NCI-H1436 (cell line): ENCODE measurements around the gene SOHLH1.

Experiments used
- DNase-seq: peaks from one replicate; lab custom pipeline; 2025; lab: John Stamatoyannopoulos, UW

The SOHLH1 gene

DNA sequence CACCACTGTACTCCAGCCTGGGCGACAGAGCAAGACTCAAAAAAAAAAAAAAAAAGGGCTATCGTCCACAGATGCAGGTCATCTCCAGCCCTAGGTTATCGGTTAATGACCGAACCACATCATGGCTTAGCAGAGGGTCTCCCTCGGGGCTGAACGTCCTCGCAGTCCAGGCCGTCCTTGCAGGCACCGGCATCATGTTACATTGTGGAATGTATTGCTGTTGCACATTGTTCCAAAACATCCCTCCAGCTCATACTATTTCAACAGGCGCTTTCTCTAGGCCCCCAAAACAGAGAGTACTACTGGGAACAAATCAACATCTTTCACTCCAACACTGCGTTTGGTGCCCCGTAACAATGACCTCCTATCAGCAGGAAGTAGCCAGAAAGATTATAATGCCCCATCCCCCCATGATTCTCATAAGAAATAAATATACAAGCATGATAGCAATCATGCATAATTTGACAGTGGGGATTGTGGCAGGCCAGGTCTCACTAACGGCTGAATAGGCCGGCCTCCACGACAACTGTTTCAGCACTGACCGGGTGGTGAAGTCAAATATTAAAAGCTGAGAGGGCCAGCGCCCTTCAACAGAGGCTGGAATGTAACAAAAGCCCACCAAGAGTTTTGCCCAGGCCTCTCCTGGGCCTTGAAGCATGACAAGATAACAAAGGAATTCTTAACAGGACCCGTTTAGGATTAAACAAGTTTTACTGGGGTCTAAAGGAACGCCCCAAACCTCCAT, 37.3 kb downstream of the SOHLH1 start:
- DNase-seq, result no peak

- no peak for DNase-seq
Measured at GRCh38 chr9:135660407-135660806, 38.9 kb downstream of the SOHLH1 start.

GRCh38 chr9:135659252-135659651, 40.0 kb downstream of the SOHLH1 start:
- DNase-seq, result no peak

- no peak for DNase-seq
Measured at GRCh38 chr9:135657416-135657815, 41.9 kb downstream of the SOHLH1 start.

GRCh38 chr9:135655317-135655716, 44.0 kb downstream of the SOHLH1 start:
- DNase-seq, result no peak

DNA sequence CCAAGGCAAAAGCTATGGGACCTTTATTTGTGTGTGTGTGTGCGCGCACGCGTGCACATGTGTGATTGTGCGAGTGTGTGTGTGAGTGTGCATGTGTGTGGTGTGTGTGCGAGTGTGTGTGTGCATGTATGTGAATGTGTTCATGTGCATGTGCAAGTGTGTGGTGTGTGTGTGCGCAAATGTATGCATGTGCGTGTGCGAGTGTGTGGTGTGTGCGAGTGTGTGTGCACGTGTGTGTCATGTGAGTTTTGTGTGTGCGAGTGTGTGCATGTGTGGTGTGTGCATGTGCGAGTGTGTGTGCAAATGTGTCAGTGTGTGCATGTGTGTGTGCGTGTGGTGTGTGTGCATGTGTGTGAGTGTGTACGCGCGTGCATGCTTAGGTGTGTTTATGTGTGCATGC, 48.9 kb downstream of the SOHLH1 start:
- DNase-seq, result no peak

- DNase-seq, result no peak
Measured at GRCh38 chr9:135649508-135649907, 49.8 kb downstream of the SOHLH1 start.

DNA sequence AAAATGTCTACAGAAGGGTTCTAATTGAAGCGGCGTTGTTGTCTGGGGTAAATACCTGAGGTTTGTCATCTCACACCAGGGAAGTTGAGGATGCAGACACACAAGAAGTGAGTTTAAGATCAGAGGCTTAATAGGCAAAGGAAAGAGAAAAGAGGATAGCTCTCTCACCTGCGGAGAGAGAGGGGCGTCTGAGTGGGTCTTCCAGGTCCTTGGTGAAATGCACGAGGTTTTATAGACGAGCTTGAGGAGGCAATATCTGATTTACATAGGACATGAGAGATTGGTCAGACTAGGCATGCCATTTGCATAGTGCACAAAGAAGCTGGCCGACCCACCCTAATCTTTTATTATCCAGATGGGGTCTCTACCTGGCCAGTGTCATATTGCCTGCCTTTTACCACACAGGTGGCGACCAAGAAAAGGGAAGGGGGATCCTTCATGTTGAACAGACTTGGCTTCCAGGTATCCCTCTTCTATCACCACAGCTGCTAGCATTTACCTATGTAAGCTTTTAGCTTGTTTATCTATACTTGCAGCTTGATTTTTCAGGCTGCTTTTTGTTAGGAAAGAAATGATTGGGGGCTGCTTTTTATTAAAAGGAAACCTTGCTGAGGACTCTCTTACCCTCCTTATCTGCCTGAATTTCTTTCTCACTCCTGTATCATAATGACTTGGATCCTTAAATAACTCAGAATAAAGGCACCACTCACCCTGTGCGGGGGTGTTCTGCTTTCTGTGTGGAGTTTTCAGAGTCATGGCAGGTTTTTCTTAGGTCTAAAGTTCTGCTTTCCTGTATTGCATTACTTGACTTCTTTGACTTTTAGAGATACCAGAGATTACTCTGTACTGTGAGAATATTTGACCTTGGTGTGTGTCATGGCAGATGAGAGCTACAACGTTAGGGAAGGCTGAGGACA, 50.5 kb downstream of the SOHLH1 start:
- no peak for DNase-seq

GRCh38 chr9:135647884-135648283, 51.4 kb downstream of the SOHLH1 start:
- DNase-seq, result no peak

GRCh38 chr9:135644631-135645218, 54.6 kb downstream of the SOHLH1 start:
- DNase-seq, result no peak
